Panc1 (cell line): Measurements from ENCODE around the gene SHB. TPM values are rescaled to one million over a fixed set of nuclear protein-coding genes. Genes with fewer than 3 reads are reported as not detected.

Experiments used
- ATAC-seq: fragments of 200-7000 bp; cut with Tn5 transposase; 2 replicates; pipeline ENCODE4 v1.9.1; 2020; ENCODE audit warnings: mild to moderate bottlenecking, moderate library complexity
- BruUV-seq: library from RNA; stranded (reverse); fragments of 400-500 nt; replicated peaks from 2 replicates; lab custom pipeline; 2021; lab: Mats Ljungman, UMichigan
- CTCF ChIA-PET: fragments of 300-600 bp; sonication (Branson Sonifier 250); formaldehyde crosslinking; loops from one replicate; lab custom pipeline; 2022; ENCODE audit warnings: antibody characterized with exemption; lab: Charles Lee
- POLR2A ChIA-PET: fragments of 300-600 bp; sonication (Branson Sonifier 250); formaldehyde crosslinking; loops from one replicate; lab custom pipeline; 2022; ENCODE audit warnings: antibody characterized with exemption; lab: Charles Lee
- DNase-seq: peaks from one replicate; pipeline ENCODE4 v3.0.0-alpha.2; 2010; ENCODE audit warnings: low read depth, low spot score
- H3K27ac ChIP-seq: 2 replicates; pipeline ENCODE4 v1.5.1; 2011; ENCODE audit warnings: mild to moderate bottlenecking, low read length, inconsistent platforms
- H3K27me3 ChIP-seq: fragments of 200-500 bp; sonication (Bioruptor generic); 2 replicates; pipeline ENCODE4 v1.6.0; 2014; ENCODE audit warnings: low read length, inconsistent platforms; ENCODE audit not compliant: control insufficient read depth, insufficient read depth
- H3K36me3 ChIP-seq: fragments of 200-500 bp; sonication (Bioruptor generic); 2 replicates; pipeline ENCODE4 v1.5.1; 2014; ENCODE audit warnings: inconsistent platforms, mild to moderate bottlenecking, low read length, moderate library complexity; ENCODE audit not compliant: control insufficient read depth, insufficient read depth
- H3K4me1 ChIP-seq: 2 replicates; pipeline ENCODE4 v1.5.1; 2011; ENCODE audit warnings: inconsistent platforms, mild to moderate bottlenecking, low read length, moderate library complexity; ENCODE audit not compliant: control insufficient read depth, insufficient read depth
- H3K4me3 ChIP-seq, 2 experiments: 2 replicates each; pipeline ENCODE4 v1.5.1; 2011 to 2012; ENCODE audit warnings: low read depth in 2 of 2, low read length in 2 of 2, mild to moderate bottlenecking in 2 of 2, inconsistent platforms in 1 of 2, moderate library complexity in 1 of 2
- H3K9me3 ChIP-seq: fragments of 200-500 bp; sonication (Bioruptor generic); 2 replicates; pipeline ENCODE4 v1.5.1; 2014; ENCODE audit warnings: low read depth, mild to moderate bottlenecking, inconsistent platforms, low read length, moderate library complexity; ENCODE audit not compliant: control insufficient read depth, insufficient read depth
- CTCF ChIP-seq: fragments of 450-650 bp; IDR thresholded peaks from 2 replicates; pipeline ENCODE4 v1.5.1; 2017; ENCODE audit warnings: mild to moderate bottlenecking
- POLR2AphosphoS5 ChIP-seq: IDR thresholded peaks from 2 replicates; pipeline ENCODE4 v1.6.1; 2012; ENCODE audit warnings: mild to moderate bottlenecking, low read depth, low read length, moderate library complexity
- REST ChIP-seq, 2 experiments: IDR thresholded peaks; 2 replicates each; pipeline ENCODE4 v1.6.1; 2011 to 2012; ENCODE audit warnings: low read depth in 2 of 2, control low read depth in 1 of 2, low read length in 1 of 2, mild to moderate bottlenecking in 1 of 2, moderate library complexity in 1 of 2; ENCODE audit not compliant: insufficient read depth in 1 of 2
- SIN3A ChIP-seq: IDR thresholded peaks from 2 replicates; pipeline ENCODE4 v1.6.1; 2012; ENCODE audit warnings: low read depth, mild to moderate bottlenecking, low read length, moderate library complexity, borderline replicate concordance; ENCODE audit not compliant: insufficient read depth
- TCF7L2 ChIP-seq: IDR thresholded peaks from 2 replicates; pipeline ENCODE4 v1.6.1; 2011; ENCODE audit warnings: mild to moderate bottlenecking, low read depth, low read length, inconsistent platforms
- in situ Hi-C: cut with HindIII; loops from 2 replicates; pipeline ENCODE4 v1.10.0; 2016; ENCODE audit warnings: low sequenced_read_pairs, low pct_unique_long_range_greater_than_20kb
- intact Hi-C: fragments of 100-400 bp; cut with micrococcal nuclease; formaldehyde crosslinking; loops from one replicate; pipeline ENCODE4 v1.10.0; 2022; ENCODE audit not compliant: unreplicated experiment
- total RNA-seq: library from RNA; stranded (reverse); gene quantifications from one replicate; pipeline ENCODE4 v1.2.1, GENCODE V29; 2021; ENCODE audit not compliant: unreplicated experiment

Gene SHB
- total RNA-seq, 1 experiment from 2014 or later: 59.9 TPM

GRCh38 chr9:38107405-38107804 lies 38.4 kb upstream of the SHB start:
- ATAC-seq (no peak), DNase-seq (no peak)
- POLR2A ChIA-PET: no interaction called here
- Histone ChIP-seq H3K27ac (no peak overlapping the region), H3K9me3 (no peaks in the 10 kb centered on the region), H3K27me3 (no peaks in the 10 kb centered on the region), H3K4me3 (no peak overlapping the region), H3K36me3 (no peaks in the 10 kb centered on the region), H3K4me1 (no peaks in the 10 kb centered on the region)
- intact Hi-C loops (no loop called here), in situ Hi-C loops (no loop called here)
- TF ChIP-seq REST (IDR thresholded peaks at IDR 0.05; ENCODE audit: insufficient read depth in 1 of 2, low read depth in 2 of 2, low read length in 1 of 2) (no peak), SIN3A (no peak), POLR2AphosphoS5 (no peak), TCF7L2 (no peak), CTCF (no peak)
- no TSS peak for BruUV-seq
- CTCF ChIA-PET: no interaction called here

- H3K4me1 ChIP-seq: no peaks in the 10 kb centered on the region
- no peak overlapping the region for H3K27ac ChIP-seq
- no peak overlapping the region for H3K4me3 ChIP-seq
- DNase-seq: no peak
- TF ChIP-seq SIN3A (no peak), POLR2AphosphoS5 (no peak), CTCF (no peak), REST (IDR thresholded peaks at IDR 0.05; ENCODE audit: insufficient read depth in 1 of 2, low read depth in 2 of 2, low read length in 1 of 2) (no peak), TCF7L2 (no peak)
- ChIA-PET POLR2A (no interaction called here), CTCF (no interaction called here)
- in situ Hi-C loops (no loop called here), intact Hi-C loops (no loop called here)
- no peaks in the 10 kb centered on the region for H3K27me3 ChIP-seq
- no peaks in the 10 kb centered on the region for H3K9me3 ChIP-seq
- no peaks in the 10 kb centered on the region for H3K36me3 ChIP-seq
- no peak for ATAC-seq
- no TSS peak for BruUV-seq
Measured at GRCh38 chr9:38106488-38106887, 37.5 kb upstream of the SHB start.
